Gastroesophageal sphincter (tissue), 4 donors: Measurements from ENCODE around the gene DCX. TPM values are rescaled to one million over a fixed set of nuclear protein-coding genes. Genes with fewer than 3 reads are reported as not detected.

Experiments
- ATAC-seq: fragments of 150-250 bp; one replicate; pipeline ENCODE4 v1.9.1; 2016; ENCODE audit warnings: mild to moderate bottlenecking, moderate library complexity
- H3K27ac ChIP-seq, 4 donors: fragments of 200-600 bp; sonication (generic) in 3 of 4; 1 replicate in 3 of 4; 2 replicates in 1 of 4; pipeline ENCODE4 v1.5.1; 2016 to 2019
- H3K27me3 ChIP-seq: fragments of 200-600 bp; sonication (generic); one replicate; pipeline ENCODE4 v1.5.1; 2019
- H3K36me3 ChIP-seq, 2 donors: fragments of 200-600 bp; sonication (generic); one replicate each; pipeline ENCODE4 v1.5.1; 2019; ENCODE audit warnings: control low read depth in 1 of 2
- H3K4me1 ChIP-seq, 3 donors: fragments of 200-600 bp; sonication (generic); 1 replicate in 2 of 3; 2 replicates in 1 of 3; pipeline ENCODE4 v1.5.1; 2016 to 2019; ENCODE audit warnings: control low read depth in 2 of 3
- H3K4me3 ChIP-seq, 2 donors: fragments of 200-600 bp; sonication (generic); one replicate each; pipeline ENCODE4 v1.5.1; 2019; ENCODE audit warnings: mild to moderate bottlenecking in 1 of 2, moderate library complexity in 1 of 2
- H3K9me3 ChIP-seq, 3 donors: fragments of 200-600 bp; sonication (generic); one replicate each; pipeline ENCODE4 v1.5.1; 2017 to 2019; ENCODE audit warnings: control low read depth in 2 of 3
- EP300 ChIP-seq: sonication (generic); formaldehyde crosslinking; IDR thresholded peaks from one replicate; pipeline ENCODE4 v1.6.1; 2017; ENCODE audit warnings: antibody characterized with exemption, mild to moderate bottlenecking
- POLR2A ChIP-seq, 2 donors: fragments of 450-650 bp; IDR thresholded peaks; one replicate each; pipeline ENCODE4 v1.6.1; 2017; ENCODE audit warnings: antibody characterized with exemption in 2 of 2, mild to moderate bottlenecking in 2 of 2, moderate library complexity in 1 of 2
- POLR2AphosphoS5 ChIP-seq: sonication (generic); formaldehyde crosslinking; IDR thresholded peaks from one replicate; pipeline ENCODE4 v1.6.1; 2017; ENCODE audit warnings: antibody characterized with exemption
- WGBS, 2 donors: methylation state at CpG; one replicate each; pipeline ENCODE4 v1.1.5; 2018; ENCODE audit warnings: low coverage in 1 of 2; 5-methylcytosine and 5-hydroxymethylcytosine counted together
- total RNA-seq, 4 donors: library from RNA; depleted of rRNA; stranded (reverse); fragments of >200 nt; gene quantifications; one replicate each; pipeline ENCODE4 v1.1.0, GENCODE V29; 2016
- TF ChIP-seq, protein P1 (sequence below), 4 experiments: fragments of 200-600 bp in 2 of 4; fragments of 450-650 bp in 2 of 4; sonication (generic) in 1 of 4; IDR thresholded peaks; one replicate each; pipeline ENCODE4 v1.5.1; 2017 to 2019; ENCODE audit warnings: antibody characterized with exemption in 4 of 4, mild to moderate bottlenecking in 2 of 4, moderate library complexity in 2 of 4

The DCX gene
- total RNA-seq, 4 donors from 2014 or later = under 0.01 TPM; not detected in 3

DNA sequence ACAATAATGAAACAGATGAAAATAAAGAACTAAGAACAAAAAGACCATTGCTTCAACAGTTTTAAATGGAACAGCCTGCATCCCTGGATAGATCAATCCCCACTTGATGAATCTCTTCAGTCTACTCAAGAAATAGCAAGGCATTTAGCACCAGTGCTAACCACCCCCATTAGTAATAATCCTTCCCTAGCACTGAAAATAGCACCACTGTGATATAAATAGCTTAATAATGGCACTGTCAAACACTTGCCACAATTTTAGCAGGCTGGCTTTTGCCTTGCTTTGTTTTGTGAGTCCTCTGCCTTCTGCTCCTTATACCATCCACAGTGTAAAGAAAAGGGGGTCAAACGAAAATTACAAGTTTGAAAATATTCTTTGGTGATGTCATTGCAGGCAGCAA is 17.4 kb downstream of the DCX start:
- no peaks in the 10 kb centered on the region for H3K27me3 ChIP-seq
- TF ChIP-seq, protein P1, sequence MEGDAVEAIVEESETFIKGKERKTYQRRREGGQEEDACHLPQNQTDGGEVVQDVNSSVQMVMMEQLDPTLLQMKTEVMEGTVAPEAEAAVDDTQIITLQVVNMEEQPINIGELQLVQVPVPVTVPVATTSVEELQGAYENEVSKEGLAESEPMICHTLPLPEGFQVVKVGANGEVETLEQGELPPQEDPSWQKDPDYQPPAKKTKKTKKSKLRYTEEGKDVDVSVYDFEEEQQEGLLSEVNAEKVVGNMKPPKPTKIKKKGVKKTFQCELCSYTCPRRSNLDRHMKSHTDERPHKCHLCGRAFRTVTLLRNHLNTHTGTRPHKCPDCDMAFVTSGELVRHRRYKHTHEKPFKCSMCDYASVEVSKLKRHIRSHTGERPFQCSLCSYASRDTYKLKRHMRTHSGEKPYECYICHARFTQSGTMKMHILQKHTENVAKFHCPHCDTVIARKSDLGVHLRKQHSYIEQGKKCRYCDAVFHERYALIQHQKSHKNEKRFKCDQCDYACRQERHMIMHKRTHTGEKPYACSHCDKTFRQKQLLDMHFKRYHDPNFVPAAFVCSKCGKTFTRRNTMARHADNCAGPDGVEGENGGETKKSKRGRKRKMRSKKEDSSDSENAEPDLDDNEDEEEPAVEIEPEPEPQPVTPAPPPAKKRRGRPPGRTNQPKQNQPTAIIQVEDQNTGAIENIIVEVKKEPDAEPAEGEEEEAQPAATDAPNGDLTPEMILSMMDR (IDR thresholded peaks at IDR 0.05) = no peak
- TF ChIP-seq POLR2AphosphoS5 (no peak), POLR2A (IDR thresholded peaks at IDR 0.05) (no peak), EP300 (no peak)
- H3K4me3 ChIP-seq = no peak overlapping the region
- H3K9me3 ChIP-seq = no peaks in the 10 kb centered on the region
- no peaks in the 10 kb centered on the region for H3K36me3 ChIP-seq
- no peak overlapping the region for H3K27ac ChIP-seq
- no peaks in the 10 kb centered on the region for H3K4me1 ChIP-seq
- no peak for ATAC-seq
- WGBS, 2 donors = 0% methylated on average over 1 of the region's 1 CpG

DNA sequence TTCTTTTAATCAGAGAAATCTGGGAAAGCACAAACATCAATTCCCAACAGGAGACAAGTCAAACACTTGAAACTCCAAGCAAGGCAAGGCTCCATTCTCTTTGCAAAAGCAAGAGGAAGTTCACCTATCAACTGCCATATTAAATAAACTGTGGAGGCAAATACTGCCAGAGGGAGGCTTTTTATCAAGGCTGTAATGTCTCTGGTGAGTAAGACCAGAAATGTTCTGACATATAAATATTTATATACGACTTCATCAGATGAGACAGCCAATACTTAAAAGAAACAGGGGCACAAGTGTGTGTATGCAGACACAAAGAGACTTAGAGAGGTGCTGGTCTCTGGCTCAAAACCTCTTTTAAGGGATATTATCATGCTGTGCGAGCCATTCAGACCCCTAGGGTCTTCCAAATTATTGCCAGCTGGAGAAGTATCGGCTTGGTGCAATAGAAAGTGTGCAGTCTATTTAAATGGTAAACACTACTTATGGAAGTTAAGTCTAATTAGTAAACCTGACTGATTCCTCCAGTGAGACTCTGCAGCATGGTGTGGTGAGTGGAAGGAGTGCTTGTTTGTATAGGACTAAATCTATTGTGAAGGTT is 24.4 kb downstream of the DCX start:
- Histone ChIP-seq H3K27ac (no peak overlapping the region), H3K4me3 (no peak overlapping the region), H3K27me3 (no peaks in the 10 kb centered on the region), H3K4me1 (no peaks in the 10 kb centered on the region), H3K36me3 (no peaks in the 10 kb centered on the region), H3K9me3 (no peaks in the 10 kb centered on the region)
- 26 to 28% methylated on average over 3 of the region's 3 CpGs for WGBS, 2 donors
- no peak for TF ChIP-seq EP300
- TF ChIP-seq, protein P1 (IDR thresholded peaks at IDR 0.05) = no peak
- no peak for TF ChIP-seq POLR2AphosphoS5
- TF ChIP-seq POLR2A (IDR thresholded peaks at IDR 0.05) = no peak
- no peak for ATAC-seq

DNA sequence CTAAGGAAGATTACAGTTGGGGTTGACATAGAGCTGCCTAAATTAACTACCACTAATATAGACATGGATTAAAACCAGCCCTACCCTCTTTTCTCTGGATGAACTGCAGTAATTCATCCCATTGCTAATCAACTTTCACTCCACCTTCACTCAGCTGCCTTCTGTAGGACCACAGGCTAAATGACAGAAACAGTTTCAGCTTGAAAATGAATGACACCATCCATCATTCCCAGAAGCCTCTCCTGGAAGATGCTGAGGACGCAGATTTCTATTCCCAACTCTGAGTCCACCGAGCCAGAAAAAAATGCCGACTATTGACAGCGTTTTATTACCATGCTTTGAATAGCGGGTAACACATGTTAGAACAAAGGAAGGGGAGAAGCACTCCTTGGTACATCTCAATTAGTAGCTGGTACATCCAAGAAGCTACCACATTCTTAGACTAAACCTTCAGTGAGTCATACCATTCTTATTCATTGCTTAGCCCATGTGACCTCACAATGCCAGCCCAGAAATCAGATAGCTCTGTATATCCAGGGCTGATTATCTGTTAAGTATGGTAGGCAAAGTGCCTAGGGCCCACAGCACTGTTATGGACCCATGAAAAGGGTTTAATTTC is 25.3 kb downstream of the DCX start:
- 37 to 87% methylated on average over 2 to 5 of the region's 5 CpGs for WGBS, 2 donors
- no peak for ATAC-seq
- Histone ChIP-seq H3K4me3 (no peak overlapping the region), H3K9me3 (no peaks in the 10 kb centered on the region), H3K36me3 (no peaks in the 10 kb centered on the region), H3K27ac (no peak overlapping the region), H3K27me3 (no peaks in the 10 kb centered on the region), H3K4me1 (no peaks in the 10 kb centered on the region)
- TF ChIP-seq POLR2A (IDR thresholded peaks at IDR 0.05) (no peak), POLR2AphosphoS5 (no peak), EP300 (no peak)
- TF ChIP-seq, protein P1 (IDR thresholded peaks at IDR 0.05) = no peak

DNA sequence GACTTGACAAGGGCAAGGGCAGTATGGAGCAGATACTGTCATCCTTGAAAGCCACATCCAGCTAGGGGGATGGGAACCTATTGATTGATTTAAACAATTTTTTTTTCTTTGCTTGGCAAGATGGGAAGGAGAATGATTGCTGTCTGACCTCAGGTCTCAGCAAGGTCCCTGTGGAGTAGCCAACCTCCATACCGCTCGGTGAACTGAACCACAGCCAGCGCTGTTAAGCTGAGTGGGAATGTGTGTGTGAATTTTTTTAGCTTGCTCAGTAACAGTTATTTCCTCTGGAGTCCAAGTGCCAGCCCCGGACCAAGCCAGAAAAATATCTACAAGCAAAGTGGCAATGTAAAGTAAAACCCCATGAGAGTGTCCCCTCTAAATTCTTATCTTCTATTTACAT is 25.9 kb downstream of the DCX start:
- H3K27me3 ChIP-seq = no peaks in the 10 kb centered on the region
- H3K27ac ChIP-seq = no peak overlapping the region
- 60 to 68% methylated on average over 1 to 2 of the region's 4 CpGs for WGBS, 2 donors
- no peaks in the 10 kb centered on the region for H3K9me3 ChIP-seq
- no peak for TF ChIP-seq EP300
- no peak for TF ChIP-seq POLR2A (IDR thresholded peaks at IDR 0.05)
- no peak for TF ChIP-seq POLR2AphosphoS5
- TF ChIP-seq, protein P1 (IDR thresholded peaks at IDR 0.05) = no peak
- no peaks in the 10 kb centered on the region for H3K36me3 ChIP-seq
- ATAC-seq = no peak
- H3K4me1 ChIP-seq = no peaks in the 10 kb centered on the region
- H3K4me3 ChIP-seq = no peak overlapping the region

DNA sequence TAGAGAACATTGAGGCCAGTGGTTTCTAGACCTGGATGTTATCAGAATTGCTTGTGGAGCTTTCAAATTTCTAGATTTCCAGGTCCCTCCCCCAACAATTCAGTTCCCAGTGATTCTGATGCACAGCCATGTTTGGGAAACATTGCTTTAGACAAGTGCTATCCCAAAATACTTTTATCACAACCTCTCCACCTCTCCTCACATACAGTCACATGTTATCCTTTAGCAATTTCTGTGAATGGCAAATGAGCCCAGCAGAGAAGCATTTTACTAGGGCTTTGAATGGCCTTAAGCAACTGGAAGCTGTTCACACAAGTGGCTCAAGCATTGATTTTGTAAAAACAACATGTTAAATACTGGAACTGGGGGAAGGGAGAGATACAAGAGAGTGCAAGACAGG is 29.7 kb downstream of the DCX start:
- no peak for ATAC-seq
- Histone ChIP-seq H3K4me3 (no peak overlapping the region), H3K9me3 (no peaks in the 10 kb centered on the region), H3K36me3 (no peaks in the 10 kb centered on the region), H3K27ac (no peak overlapping the region), H3K27me3 (no peaks in the 10 kb centered on the region), H3K4me1 (no peaks in the 10 kb centered on the region)
- no peak for TF ChIP-seq POLR2AphosphoS5
- no peak for TF ChIP-seq POLR2A (IDR thresholded peaks at IDR 0.05)
- TF ChIP-seq EP300 = no peak
- TF ChIP-seq, protein P1 (IDR thresholded peaks at IDR 0.05) = no peak
